ENCODE measurements around the gene GRID1.

Gene GRID1

DNA sequence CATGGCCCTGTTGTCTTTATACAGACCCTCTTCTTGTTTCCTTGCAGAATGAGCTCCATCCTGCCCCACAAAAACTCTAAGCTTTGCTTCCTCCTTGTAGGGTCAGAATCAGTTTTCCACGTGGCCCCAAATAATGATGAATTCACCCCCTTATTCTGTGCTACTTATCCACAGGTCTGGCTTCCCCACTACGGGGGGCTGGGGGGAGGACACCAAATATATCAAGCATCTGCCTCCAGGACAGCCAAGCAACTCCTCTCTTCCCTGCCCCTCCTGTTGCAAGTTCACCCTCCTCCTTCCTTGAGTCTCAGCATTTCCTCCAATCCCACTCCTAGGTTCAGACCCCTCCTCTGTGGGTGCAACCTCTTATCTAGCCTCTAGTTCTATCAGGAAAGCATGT, 743.3 kb downstream of the GRID1 start:
- no peak for DNase-seq

DNA sequence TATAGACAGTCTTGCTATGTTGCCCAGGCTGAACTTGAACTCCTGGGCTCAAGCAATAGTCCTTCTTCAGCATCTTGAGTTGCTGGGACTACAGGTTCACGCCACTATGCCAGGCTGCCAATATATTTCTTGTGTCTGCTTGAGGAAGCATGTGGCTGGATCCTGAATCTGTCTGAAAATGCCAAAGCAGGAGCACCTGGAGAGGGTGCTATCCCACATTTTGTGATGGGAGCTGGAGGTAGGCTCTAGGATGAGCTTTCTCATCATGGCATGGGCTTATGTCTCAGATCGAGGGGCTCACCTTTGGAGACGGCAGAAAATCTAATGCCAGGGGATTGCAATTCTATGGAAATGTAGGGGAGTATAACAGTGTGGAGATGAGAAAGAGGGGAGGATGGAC, 744.2 kb downstream of the GRID1 start:
- DNase-seq, result no peak

- DNase-seq, result no peak
Measured at GRCh38 chr10:85621562-85621961, 745.0 kb downstream of the GRID1 start.

DNA sequence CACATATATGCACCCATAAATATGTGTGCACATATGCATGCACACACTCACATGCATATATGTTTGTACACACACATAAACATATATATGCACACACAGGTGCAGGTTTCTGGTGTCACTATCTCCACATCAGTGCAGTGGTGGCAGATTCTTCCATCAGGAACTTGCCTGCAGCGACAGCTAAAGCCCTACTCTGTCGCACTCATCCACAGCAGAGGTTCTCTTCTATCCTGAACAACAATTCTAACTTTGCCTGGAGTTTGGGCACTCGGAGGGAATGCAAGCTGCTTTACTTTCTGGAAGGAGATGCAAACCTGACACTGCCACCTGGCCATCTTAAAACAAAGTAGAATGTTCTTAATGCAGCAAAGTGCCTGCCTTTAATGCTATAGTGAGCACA, 745.8 kb downstream of the GRID1 start:
- no peak for DNase-seq

DNA sequence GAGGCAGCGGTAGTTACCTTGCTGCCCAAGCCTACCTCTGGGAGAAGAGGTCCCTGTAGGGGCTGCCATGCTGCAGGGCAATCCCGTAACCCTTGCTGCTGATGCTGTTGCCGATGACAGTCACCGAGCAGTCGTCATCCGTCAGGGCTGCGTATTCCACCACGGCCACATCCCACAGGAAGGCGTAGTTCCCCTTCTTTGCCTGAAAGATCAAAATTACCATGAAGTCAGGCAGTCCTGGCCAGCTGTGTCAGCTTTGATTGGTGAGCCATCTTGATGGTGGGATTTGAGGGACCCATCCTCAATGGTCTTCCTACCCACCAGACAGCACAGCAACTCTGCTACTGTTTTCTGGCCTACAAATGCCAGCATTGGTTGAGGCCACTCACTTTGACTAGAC, 746.8 kb downstream of the GRID1 start:
- DNase-seq, result no peak

DNA sequence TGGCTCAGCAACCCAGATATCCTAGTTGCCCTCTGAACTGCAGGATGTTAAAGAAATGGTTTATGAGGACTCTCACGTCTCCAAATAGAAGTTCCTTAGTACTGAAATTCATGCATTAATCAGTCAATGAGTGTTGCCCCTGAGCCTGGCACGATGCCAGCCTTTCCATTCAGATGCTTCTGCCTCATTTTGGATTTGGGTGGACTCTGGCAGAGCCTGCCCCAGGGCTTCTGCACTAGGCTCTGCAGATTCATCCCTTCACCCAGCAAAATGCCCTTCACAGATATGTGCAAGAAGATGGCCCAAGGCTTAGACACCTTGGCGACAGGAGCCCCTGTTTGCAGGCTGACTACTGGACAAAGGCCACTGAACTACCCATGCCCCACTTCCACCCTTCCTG, 747.8 kb downstream of the GRID1 start:
- no peak for DNase-seq

DNA sequence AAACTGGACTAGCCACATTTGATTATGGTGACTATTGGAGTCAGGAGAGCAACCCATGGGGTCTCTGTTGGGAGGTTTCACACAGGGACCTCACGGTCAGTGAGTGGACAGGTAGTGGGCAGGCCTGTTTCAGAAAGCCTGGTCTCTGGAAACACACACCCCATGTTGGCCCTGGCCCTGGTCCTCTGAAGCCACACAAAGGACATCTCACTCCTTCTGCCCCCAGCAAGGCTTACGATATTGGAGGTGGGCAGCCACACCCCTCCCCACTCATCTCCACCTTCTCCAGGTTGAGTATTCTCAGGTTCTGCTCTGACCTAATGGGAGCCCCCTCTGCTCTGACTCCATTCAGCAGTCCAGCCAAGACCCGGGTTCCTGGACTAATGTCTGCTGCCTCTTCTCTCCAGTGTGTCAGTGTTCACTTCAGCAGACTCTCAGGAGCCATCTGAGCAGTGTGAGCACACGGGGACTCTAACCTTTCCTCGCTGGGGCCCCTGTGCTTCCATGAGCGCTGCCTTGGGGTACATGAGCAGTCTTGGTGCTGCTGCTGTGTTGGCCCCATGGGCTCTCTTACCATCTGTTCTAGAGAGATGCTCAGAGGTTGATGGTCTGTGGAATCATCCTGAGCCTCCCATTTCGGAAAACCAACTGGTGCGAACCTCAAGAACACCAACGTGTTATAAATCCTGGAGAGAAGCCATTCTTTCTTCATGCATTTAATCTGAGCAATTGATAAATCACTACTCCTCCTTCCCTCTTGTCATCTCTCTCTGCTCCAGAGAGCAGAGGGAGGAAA, 748.6 kb downstream of the GRID1 start:
- no peak for DNase-seq

- no peak for DNase-seq
Measured at GRCh38 chr10:85615556-85615955, 751.0 kb downstream of the GRID1 start.

GRCh38 chr10:85614981-85615380, 751.6 kb downstream of the GRID1 start:
- DNase-seq, result no peak

GRCh38 chr10:85614566-85614965, 752.0 kb downstream of the GRID1 start:
- DNase-seq, result no peak

GRCh38 chr10:85613391-85613790, 753.2 kb downstream of the GRID1 start:
- no peak for DNase-seq

DNA sequence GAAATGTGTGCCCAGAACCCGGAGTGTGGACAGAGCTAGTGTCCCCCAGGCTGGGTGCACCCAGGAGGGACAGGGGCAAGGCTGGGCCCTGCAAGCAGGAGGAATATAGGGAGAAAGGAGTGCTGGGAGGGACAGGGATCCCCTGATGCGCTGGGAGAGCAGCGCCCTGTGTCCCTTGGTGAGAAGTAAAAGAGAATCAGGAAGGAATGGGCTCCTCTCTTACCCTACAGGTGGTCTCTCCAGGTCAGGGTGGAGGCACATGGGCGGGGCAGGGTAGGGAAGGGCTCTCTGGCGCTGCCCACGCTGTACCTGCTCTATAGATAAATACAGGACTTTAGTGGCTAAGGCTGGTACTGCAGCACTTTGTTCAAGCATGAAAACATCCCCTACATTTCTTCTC, 753.8 kb downstream of the GRID1 start:
- DNase-seq, result no peak

- no peak for DNase-seq
Measured at GRCh38 chr10:85612378-85612775, 754.2 kb downstream of the GRID1 start.

- no peak for DNase-seq
Measured at GRCh38 chr10:85611746-85612377, 754.7 kb downstream of the GRID1 start.

- DNase-seq, result no peak
Measured at GRCh38 chr10:85611093-85611740, 755.4 kb downstream of the GRID1 start.

DNA sequence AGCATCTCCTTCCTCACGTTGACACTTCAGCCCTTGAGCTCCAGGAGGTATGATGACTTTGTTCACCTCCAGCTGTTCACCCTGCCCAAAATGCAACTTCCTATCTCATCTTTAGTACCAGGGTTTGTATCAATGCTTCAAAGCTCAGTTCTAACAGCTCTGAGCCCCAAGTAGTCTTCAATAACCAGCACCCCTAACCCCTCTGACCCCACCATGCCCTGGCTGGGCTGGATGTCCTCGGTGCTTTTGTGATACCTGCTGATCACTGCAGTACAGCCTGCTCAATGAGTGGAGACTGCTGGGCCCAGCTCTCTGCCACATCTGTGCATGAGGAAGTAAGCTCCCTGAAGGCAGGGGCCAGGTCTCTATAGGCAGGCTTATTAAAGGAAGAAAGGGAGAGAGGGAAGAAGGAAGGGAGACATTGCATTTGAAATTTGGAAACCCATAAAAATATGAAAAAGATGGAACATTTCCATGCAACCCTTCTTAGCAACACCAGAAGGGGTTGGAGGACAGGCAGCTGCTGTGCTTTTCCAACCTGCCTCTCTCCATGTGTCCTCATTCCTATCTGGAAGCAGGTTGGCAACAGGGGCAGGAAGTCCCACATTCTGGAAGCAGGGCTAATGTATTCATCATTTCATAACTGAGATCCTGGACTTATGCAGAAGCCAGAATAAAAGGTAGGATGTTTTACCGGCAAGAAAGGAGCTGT, 756.1 kb downstream of the GRID1 start:
- no peak for DNase-seq

GRCh38 chr10:85609509-85609908, 757.1 kb downstream of the GRID1 start:
- DNase-seq, result no peak

DNA sequence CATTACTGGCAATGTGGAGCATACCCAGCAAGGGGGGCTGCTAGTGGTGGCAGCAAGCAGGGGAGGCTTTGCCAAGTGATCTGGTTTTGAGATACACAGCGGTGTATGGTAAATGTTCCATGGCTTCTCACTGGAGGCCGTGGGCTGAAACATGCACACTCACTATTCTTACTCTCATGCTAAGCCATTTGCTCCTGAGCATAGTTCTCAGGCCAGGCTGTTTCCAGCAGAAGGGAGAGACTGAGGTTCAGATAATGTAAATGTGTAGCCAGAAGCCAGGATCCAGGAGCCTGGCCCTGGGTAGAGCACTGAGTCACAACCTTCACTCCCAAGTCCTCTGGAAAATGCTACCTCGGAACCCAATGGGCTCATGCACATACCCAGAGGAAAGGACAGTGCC, 757.9 kb downstream of the GRID1 start:
- DNase-seq, result no peak

- no peak for DNase-seq
Measured at GRCh38 chr10:85607043-85607695, 759.4 kb downstream of the GRID1 start.

DNA sequence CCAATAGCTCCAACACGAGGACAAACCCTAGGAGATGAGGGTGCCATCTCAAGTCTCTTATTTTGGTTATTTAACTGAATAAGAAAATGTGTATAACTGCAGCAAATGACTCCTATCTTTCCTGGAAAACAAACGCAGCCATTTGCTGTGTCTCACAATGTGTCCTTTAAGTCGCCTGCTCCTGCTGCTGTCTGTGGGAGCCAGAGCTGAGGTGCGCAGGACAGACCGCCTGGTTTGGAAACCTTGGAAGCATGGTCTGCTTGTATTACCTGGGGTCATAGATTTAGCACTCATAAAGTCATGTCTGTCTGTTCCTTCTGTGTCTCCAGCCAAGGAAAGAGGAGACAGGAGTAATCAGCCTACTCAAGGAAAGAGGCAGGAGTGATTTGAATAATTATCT, 760.2 kb downstream of the GRID1 start:
- no peak for DNase-seq

GRCh38 chr10:85604884-85605283, 761.7 kb downstream of the GRID1 start:
- no peak for DNase-seq

DNA sequence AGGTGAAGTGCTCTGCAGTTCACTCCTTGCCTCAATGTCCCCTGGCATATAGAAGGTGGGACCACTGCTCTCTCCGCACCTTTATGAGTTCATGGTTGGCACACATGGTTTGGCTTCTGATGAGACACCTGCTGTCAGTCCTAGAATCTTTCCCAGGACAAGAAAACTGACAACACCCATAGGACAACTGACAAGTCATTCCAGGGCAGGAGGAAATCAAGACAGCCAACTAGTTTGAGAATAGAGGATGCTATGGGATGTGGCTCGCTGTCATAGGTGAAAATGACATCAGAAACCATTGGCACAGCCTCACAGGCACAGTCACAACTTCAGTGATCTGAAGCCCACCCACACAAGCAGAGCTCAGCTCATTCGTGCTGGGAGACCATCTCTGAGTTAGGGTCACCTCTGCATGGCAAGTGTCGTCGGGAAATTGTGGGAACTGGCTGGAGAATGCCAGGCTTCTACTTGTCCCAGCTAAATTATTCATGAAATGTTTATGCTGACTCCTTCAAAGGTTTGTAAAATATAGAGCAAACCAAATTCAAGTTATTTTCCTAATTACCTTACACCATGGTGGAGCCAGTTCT, 762.4 kb downstream of the GRID1 start:
- DNase-seq, result no peak
